Choroid plexus epithelial cell (primary cell): ENCODE results near the gene MYO10.

Experiments
- DNase-seq: peaks from one replicate; pipeline ENCODE4 v3.0.0-alpha.2; 2010; ENCODE audit warnings: low read depth
- H3K4me3 ChIP-seq: 2 replicates; pipeline ENCODE4 v1.5.1; 2011; ENCODE audit warnings: low read depth, mild to moderate bottlenecking, control low read depth, low read length, moderate library complexity
- CTCF ChIP-seq: conservative IDR thresholded peaks from 2 replicates; pipeline ENCODE4 v1.5.1; 2011; ENCODE audit warnings: low read depth, mild to moderate bottlenecking, control low read depth, inconsistent platforms, low read length, moderate library complexity

MYO10 gene

GRCh38 chr5:16707168-16707868, 228.8 kb downstream of the MYO10 start:
- no peak overlapping the region for H3K4me3 ChIP-seq
- DNase-seq, result no peak
- TF ChIP-seq CTCF, result no peak

- TF ChIP-seq CTCF, result no peak
- no peak for DNase-seq
Measured at GRCh38 chr5:16704945-16705344, 231.1 kb downstream of the MYO10 start.

GRCh38 chr5:16702964-16703363, 233.1 kb downstream of the MYO10 start:
- H3K4me3 ChIP-seq, result no peak overlapping the region
- no peak for DNase-seq
- no peak for TF ChIP-seq CTCF

More at GRCh38 chr5:16704945-16705344, 231.1 kb downstream of the MYO10 start:
- no peak overlapping the region for H3K4me3 ChIP-seq

GRCh38 chr5:16701134-16702099, 234.7 kb downstream of the MYO10 start:
- H3K4me3 ChIP-seq, result no peak overlapping the region
- no peak for TF ChIP-seq CTCF
- no peak for DNase-seq

- DNase-seq, result no peak
- no peak for TF ChIP-seq CTCF
- H3K4me3 ChIP-seq, result no peak overlapping the region
Measured at GRCh38 chr5:16700081-16700480, 236.0 kb downstream of the MYO10 start.

GRCh38 chr5:16695779-16696178, 240.3 kb downstream of the MYO10 start:
- no peak for TF ChIP-seq CTCF
- no peak for DNase-seq
- H3K4me3 ChIP-seq, result no peak overlapping the region
